Liver (tissue), 3 donors: ENCODE measurements around the gene GSTA1.
"Not testable (repeated sequence)": the region's sequence is repeated elsewhere in the genome, so short reads cannot be mapped to it uniquely, and the experiment has no call there.

Experiments
- CTCF ChIP-seq: fragments of 150-350 bp; IDR thresholded peaks from 2 replicates; pipeline ENCODE4 v1.5.1; 2017; ENCODE audit warnings: improper control_type of control experiment, low read depth, low read length; ENCODE audit not compliant: missing input control
- HNF4G ChIP-seq: IDR thresholded peaks from 2 replicates; pipeline ENCODE4 v1.6.1; 2016; ENCODE audit warnings: antibody characterized with exemption
- NR2F2 ChIP-seq: IDR thresholded peaks from 2 replicates; pipeline ENCODE4 v1.6.1; 2016; ENCODE audit warnings: antibody characterized with exemption
- donor health status: healthy.
- donor health status: healthy.

DNA sequence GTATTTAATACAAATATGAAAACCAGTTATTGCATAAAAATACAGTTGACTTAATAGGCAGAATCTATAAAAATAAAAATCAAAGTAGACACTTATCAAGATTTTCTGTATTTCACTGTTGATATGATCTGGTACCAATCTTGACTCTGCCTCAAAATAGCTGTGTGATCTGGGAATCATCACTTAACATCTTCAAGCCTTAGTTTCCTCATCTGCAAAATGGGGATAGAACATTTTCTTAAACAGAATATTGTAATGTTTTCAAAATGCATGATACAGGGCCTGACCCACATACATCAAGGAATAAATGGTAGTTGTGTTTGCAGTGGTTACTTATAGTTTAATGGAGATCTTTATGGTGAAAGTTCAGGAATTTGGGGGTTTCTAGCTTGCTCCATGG lies 21.4 kb downstream of the GSTA1 start:
- TF ChIP-seq CTCF, NR2F2, HNF4G: not testable (repeated sequence)
